ENCODE measurements around the gene GGT6.
A peak's percentile ranks its signal among the peaks of the same experiment; 100 is the strongest.

GGT6 gene

DNA sequence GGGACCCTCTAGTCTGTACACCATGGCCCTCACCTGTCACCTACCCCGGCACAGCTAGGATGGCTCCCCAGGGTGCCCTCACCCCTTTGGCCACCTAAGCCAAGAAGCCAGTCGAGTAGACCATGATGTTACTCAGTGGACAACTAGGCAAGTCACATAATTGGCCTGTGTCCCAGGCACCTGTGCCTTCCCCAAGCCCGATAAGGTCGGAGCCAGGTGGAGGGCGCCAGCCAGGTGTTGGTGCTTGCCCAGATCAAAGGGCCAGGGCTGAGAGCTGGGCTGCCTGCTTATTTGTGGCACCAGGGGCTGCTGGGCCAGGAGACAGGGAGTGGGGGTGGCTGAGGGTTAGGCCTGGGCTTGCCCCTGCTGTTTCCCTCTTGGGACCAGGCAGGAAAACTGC lies 44.9 kb downstream of the GGT6 start:
- Histone ChIP-seq H3K9me3 (ENCODE audit: insufficient read depth, low read depth, low read length) (no peaks in the 10 kb centered on the region), H3K27me3 (ENCODE audit: insufficient read depth, low read length) (no peaks in the 10 kb centered on the region), H3K36me3 (ENCODE audit: insufficient read depth, low read length) (no peaks in the 10 kb centered on the region), H3K27ac (ENCODE audit: low read depth, low read length) (no peak overlapping the region), H3K9ac (ENCODE audit: low read depth, low read length) (no peak overlapping the region), H3K4me1 (ENCODE audit: insufficient read depth, low read length) (peaks cover 7% of the 10 kb centered on the region; the same call in 1 of the 2 replicates), H3K4me3 (ENCODE audit: low read length) (no peak overlapping the region)
- WGBS, result 89% methylated on average over 5 of the region's 5 CpGs

DNA sequence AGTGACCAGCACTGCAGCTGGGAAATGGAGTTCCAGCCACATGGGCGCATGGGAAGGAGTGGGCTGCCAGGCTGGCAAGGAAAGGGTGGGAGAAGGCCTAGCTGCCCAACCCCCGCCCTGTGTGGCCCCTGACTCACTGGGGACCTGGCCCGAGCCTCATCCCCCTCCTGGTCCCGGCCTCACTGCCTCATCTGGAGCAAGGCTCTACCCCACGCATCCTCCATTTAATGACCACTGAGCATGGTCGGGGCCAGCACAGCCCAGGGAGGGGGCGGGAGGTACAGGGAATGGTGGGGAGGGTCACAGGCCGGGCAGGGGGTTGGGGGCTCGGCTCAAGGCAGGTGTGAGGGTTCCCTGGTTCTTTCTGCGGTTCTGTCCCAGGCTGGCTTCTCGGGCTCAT lies 45.6 kb downstream of the GGT6 start:
- H3K9me3 ChIP-seq (ENCODE audit: insufficient read depth, low read depth, low read length), result no peaks in the 10 kb centered on the region
- no peak overlapping the region for H3K27ac ChIP-seq (ENCODE audit: low read depth, low read length)
- peaks cover 7% of the 10 kb centered on the region; the same call in 1 of the 2 replicates for H3K4me1 ChIP-seq (ENCODE audit: insufficient read depth, low read length)
- no peak overlapping the region for H3K9ac ChIP-seq (ENCODE audit: low read depth, low read length)
- no peaks in the 10 kb centered on the region for H3K27me3 ChIP-seq (ENCODE audit: insufficient read depth, low read length)
- H3K4me3 ChIP-seq (ENCODE audit: low read length), result no peak overlapping the region
- 86% methylated on average over 11 of the region's 11 CpGs for WGBS
- H3K36me3 ChIP-seq (ENCODE audit: insufficient read depth, low read length), result no peaks in the 10 kb centered on the region

DNA sequence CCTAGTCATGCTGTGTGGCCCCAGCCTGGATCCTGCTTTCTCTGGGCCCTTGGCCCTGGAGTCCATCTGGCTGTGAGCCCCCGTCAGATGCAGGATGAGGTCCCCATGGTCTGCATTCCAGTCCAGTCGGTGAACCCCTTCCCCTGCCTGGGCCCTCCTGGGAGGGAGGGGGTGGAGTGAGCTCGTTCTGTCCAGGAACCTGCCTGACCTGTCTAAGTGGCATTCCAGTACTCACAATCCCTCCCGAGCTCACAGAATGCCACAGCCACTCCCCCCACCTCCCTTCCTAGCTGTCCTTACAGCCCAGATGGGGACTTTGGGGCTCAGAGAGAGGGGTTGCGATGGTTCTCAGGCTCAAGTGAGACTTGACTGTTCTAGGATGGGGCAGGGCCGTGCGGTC lies 46.2 kb downstream of the GGT6 start:
- Histone ChIP-seq H3K27me3 (ENCODE audit: insufficient read depth, low read length) (no peaks in the 10 kb centered on the region), H3K9me3 (ENCODE audit: insufficient read depth, low read depth, low read length) (no peaks in the 10 kb centered on the region), H3K36me3 (ENCODE audit: insufficient read depth, low read length) (no peaks in the 10 kb centered on the region), H3K27ac (ENCODE audit: low read depth, low read length) (peak overlapping the region; percentile 48; the same call in 1 of the 2 replicates), H3K9ac (ENCODE audit: low read depth, low read length) (0 out of 2 replicates have a peak overlapping the region, but pooled peaks have one; percentile 27), H3K4me1 (ENCODE audit: insufficient read depth, low read length) (peaks cover 7% of the 10 kb centered on the region; the same call in 1 of the 2 replicates), H3K4me3 (ENCODE audit: low read length) (no peak overlapping the region)
- WGBS, result 85% methylated on average over 6 of the region's 7 CpGs

DNA sequence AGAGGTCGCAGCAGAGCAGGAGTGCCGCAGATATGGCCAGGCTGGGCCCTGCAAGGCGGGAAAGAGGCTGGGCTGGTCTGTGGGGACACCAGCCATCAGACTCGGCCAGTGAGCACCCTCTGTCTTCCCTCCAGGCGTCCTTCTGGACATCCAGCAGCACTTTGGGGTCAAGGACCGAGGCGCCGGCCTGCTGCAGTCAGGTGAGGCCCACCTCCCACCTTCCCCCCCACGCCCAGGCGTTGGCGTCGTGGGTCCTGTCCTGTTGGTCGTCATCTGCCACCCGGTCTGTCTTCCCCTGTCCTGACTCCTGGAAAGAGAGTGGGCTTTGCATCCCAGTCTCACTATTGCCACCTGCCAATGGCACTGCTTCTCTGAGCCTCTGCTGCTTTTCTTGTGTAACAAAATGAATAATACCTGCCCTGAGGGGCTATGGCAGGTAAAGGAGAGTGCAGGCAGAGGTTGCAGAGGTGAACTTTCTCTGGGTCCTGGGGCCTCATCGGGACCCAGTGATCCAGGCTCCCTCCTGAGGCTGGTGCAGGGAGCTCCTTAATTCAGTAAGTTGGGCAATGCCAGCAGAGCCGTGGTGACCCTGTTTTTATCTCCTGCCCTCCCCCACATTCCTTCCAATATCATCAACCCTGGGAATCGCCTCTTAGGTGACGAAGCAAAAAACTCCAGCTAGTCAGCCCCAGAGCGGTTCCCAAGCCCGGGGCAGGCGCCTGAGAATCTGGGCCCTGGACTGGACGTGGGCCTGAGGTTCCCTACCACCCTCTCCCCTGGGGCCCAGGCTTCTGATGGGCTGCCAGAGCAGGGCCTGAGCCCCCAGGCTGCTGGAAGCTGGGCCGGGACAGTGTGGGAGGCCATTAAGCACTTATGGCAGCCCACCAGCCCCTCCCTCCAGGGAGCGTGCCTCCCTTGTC lies 47.0 kb downstream of the GGT6 start:
- no peaks in the 10 kb centered on the region for H3K36me3 ChIP-seq (ENCODE audit: insufficient read depth, low read length)
- H3K4me3 ChIP-seq (ENCODE audit: low read length), result no peak overlapping the region
- H3K9me3 ChIP-seq (ENCODE audit: insufficient read depth, low read depth, low read length), result no peaks in the 10 kb centered on the region
- H3K27me3 ChIP-seq (ENCODE audit: insufficient read depth, low read length), result no peaks in the 10 kb centered on the region
- peaks cover 7% of the 10 kb centered on the region; the same call in 1 of the 2 replicates for H3K4me1 ChIP-seq (ENCODE audit: insufficient read depth, low read length)
- 0 out of 2 replicates have a peak overlapping the region, but pooled peaks have one; percentile 27 for H3K9ac ChIP-seq (ENCODE audit: low read depth, low read length)
- H3K27ac ChIP-seq (ENCODE audit: low read depth, low read length), result peak overlapping the region; percentile 48; the same call in 1 of the 2 replicates
- WGBS, result 91% methylated on average over 24 of the region's 24 CpGs

DNA sequence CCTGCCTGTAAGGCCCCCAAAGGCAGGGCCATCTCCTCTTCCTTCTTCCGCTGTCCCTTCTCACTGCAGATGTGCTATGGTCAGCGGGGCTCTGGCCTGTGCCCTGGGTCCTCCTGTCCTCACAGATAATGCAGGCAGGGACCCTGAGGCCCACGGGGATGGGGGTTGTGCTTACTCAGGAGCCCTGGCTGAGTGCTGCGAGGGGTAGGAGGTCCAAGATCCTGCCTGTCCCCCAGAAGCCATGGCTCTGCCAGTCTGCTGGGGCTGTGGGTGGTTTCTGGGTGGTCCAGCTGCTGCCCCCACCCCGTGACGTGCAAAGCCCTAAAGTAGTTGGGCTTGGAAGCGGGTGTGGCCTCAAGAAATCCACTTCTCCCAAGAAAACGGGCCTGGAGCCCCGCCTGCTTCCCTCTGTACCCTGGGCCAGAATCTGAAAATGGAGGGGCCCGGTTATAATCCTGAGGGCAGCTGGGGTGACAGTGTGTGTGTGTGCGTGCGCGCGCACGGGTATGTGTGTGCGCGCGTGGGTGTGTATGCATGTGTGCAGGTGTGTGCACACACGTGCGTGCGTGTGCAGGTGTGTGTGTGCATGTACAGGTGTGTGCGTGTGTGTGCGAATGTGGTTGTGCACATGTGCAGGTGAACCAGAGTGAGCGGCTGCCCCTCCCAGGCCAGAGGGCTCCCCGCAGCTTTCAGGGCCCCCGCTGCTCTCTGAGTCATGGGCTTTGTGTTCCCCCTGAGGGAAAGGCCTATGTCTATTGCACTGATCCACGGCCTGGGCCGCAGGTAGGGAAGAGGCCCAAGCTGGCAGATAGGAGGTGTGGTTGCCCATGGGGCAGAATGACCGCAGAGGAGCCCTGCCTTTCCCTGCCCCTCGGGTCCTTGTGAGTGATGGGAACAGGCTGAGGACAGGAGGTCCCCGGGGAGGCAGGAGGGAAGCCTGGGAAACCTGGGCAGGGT lies 47.9 kb downstream of the GGT6 start:
- no peak overlapping the region for H3K4me3 ChIP-seq (ENCODE audit: low read length)
- H3K4me1 ChIP-seq (ENCODE audit: insufficient read depth, low read length), result peaks cover 7% of the 10 kb centered on the region; the same call in 1 of the 2 replicates
- no peak overlapping the region for H3K9ac ChIP-seq (ENCODE audit: low read depth, low read length)
- no peaks in the 10 kb centered on the region for H3K27me3 ChIP-seq (ENCODE audit: insufficient read depth, low read length)
- H3K27ac ChIP-seq (ENCODE audit: low read depth, low read length), result no peak overlapping the region; the same call in 1 of the 2 replicates
- H3K9me3 ChIP-seq (ENCODE audit: insufficient read depth, low read depth, low read length), result no peaks in the 10 kb centered on the region
- WGBS, result 92% methylated on average over 31 of the region's 31 CpGs
- H3K36me3 ChIP-seq (ENCODE audit: insufficient read depth, low read length), result no peaks in the 10 kb centered on the region

DNA sequence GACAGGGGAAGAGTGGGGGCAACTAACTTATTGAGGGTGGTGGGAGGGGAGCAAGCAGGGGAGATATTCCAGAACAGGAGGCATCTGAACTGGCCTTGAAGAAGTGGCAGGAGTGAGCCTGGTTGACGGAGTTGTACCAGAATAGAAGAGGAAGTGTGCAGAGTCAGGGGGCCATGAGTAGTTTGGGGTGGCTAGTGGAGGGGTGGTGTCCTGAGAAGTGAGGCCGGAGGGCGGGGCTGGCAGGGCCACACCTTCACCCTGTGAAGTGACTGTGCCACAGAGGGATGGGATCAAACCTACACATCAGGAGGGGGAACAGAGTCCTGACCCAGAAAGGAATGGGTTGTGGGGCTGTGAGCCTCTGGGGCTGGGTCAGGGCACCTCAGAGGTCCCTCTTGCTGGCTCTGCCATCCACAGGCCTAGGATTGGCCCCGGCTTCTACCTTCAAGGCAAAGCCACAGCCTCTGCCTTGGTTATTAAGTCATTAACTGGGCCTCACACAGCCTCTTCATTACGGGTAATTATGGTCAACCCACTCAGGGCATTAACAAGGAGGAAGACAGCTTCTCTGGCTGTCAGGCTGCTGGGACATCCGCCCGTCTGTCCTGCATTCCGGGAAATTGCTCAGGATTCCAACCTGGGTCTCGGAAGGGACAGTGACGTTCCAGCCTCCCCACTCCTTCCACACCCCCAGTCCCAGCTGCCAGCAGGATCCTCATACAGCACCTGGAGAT lies 49.0 kb downstream of the GGT6 start:
- Histone ChIP-seq H3K4me1 (ENCODE audit: insufficient read depth, low read length) (peaks cover 7% of the 10 kb centered on the region; the same call in 1 of the 2 replicates), H3K4me3 (ENCODE audit: low read length) (no peak overlapping the region), H3K27me3 (ENCODE audit: insufficient read depth, low read length) (no peaks in the 10 kb centered on the region), H3K36me3 (ENCODE audit: insufficient read depth, low read length) (no peaks in the 10 kb centered on the region), H3K9ac (ENCODE audit: low read depth, low read length) (no peak overlapping the region), H3K9me3 (ENCODE audit: insufficient read depth, low read depth, low read length) (no peaks in the 10 kb centered on the region), H3K27ac (ENCODE audit: low read depth, low read length) (no peak overlapping the region)
- WGBS, result 93% methylated on average over 10 of the region's 10 CpGs

DNA sequence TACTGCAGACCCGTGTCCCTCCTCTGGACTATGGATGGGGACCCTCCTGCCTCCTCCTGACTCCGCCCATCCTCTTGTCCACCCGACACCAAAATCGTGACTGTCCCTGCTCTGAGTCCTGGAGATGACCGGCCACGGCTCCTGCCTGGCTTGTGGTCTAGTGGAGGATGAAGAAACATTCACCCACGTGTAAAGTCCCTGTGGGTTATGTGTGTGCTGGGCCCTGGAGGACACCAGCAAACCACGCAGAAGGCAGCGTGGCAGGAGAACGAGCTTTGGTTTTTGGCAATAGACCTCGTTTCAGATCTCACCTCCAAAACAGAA lies 49.8 kb downstream of the GGT6 start:
- no peak overlapping the region for H3K4me3 ChIP-seq (ENCODE audit: low read length)
- no peak overlapping the region for H3K9ac ChIP-seq (ENCODE audit: low read depth, low read length)
- peaks cover 7% of the 10 kb centered on the region; the same call in 1 of the 2 replicates for H3K4me1 ChIP-seq (ENCODE audit: insufficient read depth, low read length)
- H3K27ac ChIP-seq (ENCODE audit: low read depth, low read length), result no peak overlapping the region
- H3K36me3 ChIP-seq (ENCODE audit: insufficient read depth, low read length), result no peaks in the 10 kb centered on the region
- 95% methylated on average over 11 of the region's 11 CpGs for WGBS
- H3K9me3 ChIP-seq (ENCODE audit: insufficient read depth, low read depth, low read length), result no peaks in the 10 kb centered on the region
- H3K27me3 ChIP-seq (ENCODE audit: insufficient read depth, low read length), result no peaks in the 10 kb centered on the region

DNA sequence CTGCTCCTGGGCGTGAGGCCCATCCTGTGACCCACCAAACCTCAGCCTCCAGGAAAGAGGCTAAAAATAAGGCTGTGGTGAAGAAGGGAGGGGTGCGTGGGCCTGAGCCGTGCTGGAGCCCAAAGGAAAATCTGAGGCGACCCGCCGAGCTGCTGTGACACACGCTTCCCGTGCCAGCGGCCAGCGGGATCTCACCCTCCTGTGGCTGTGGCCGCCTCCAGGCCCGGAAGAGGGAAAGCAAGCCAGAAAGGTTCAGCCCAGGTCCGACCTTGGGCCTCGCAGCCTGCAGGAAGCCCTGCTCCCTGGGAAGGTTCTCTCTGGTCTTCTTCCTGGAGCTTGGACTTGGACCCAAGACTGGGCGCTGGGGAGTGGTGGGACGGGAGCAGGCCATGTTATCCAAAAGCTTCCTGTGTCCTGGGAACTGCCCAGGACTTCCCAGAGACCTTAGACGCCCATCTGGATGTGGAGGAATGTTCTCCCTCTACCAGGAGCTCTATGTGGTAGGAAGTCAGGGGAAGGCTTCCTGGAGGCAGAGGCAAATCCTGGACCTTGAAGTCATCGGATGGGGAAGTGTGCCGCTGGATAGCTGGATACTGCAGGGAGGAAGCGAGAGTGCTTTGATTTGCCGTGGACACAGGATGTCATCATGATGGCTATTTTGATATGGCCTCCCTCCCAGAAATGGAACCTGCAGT lies 50.3 kb downstream of the GGT6 start:
- WGBS, result 91% methylated on average over 21 of the region's 21 CpGs
- H3K9ac ChIP-seq (ENCODE audit: low read depth, low read length), result no peak overlapping the region
- no peaks in the 10 kb centered on the region for H3K27me3 ChIP-seq (ENCODE audit: insufficient read depth, low read length)
- H3K4me1 ChIP-seq (ENCODE audit: insufficient read depth, low read length), result peaks cover 7% of the 10 kb centered on the region; the same call in 1 of the 2 replicates
- H3K27ac ChIP-seq (ENCODE audit: low read depth, low read length), result no peak overlapping the region
- no peaks in the 10 kb centered on the region for H3K9me3 ChIP-seq (ENCODE audit: insufficient read depth, low read depth, low read length)
- no peak overlapping the region for H3K4me3 ChIP-seq (ENCODE audit: low read length)
- H3K36me3 ChIP-seq (ENCODE audit: insufficient read depth, low read length), result no peaks in the 10 kb centered on the region

DNA sequence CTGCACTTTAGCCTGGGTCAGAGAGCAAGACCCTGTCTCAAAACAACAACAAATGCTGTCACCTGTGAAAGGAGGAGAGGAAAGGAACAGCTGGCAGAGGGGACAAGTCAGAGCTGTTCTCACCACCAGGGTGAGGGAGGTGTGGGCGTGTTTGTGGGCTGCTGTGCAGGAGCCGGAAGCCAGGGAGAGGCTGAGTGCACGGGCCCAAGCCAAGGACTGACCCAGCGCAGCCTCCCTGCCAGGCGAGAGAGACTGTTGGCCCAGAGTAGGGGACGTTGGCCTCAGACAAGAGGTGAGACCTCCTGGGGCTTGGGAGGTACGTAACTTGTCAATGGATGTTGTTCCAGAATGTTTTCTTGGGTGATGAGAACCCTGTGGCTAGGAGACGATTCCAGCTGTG lies 51.0 kb downstream of the GGT6 start:
- Histone ChIP-seq H3K4me1 (ENCODE audit: insufficient read depth, low read length) (peaks cover 7% of the 10 kb centered on the region; the same call in 1 of the 2 replicates), H3K9ac (ENCODE audit: low read depth, low read length) (no peak overlapping the region), H3K36me3 (ENCODE audit: insufficient read depth, low read length) (no peaks in the 10 kb centered on the region), H3K27ac (ENCODE audit: low read depth, low read length) (no peak overlapping the region), H3K27me3 (ENCODE audit: insufficient read depth, low read length) (no peaks in the 10 kb centered on the region), H3K9me3 (ENCODE audit: insufficient read depth, low read depth, low read length) (no peaks in the 10 kb centered on the region), H3K4me3 (ENCODE audit: low read length) (no peak overlapping the region)
- WGBS, result 88% methylated on average over 8 of the region's 8 CpGs

DNA sequence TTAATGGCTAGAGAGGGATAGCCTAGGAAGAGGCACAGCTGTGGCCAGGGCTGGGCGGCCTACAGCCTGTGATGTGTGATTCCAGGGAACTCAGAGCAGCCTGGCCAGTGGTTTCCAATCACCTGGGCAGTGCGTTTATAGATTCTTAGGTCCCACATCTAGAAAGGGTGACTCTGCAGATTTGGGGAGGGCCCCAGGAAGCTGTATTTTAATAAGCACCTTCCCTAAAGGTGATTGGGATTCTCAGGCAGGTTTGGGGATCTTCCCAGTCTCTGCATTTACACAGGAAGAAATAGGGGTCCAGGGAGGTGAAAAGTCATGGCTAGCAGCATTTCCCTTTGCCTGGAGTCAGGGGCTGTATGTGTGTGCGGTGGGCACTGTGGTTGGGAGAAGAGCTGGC lies 52.2 kb downstream of the GGT6 start:
- Histone ChIP-seq H3K9ac (ENCODE audit: low read depth, low read length) (no peak overlapping the region), H3K27me3 (ENCODE audit: insufficient read depth, low read length) (no peaks in the 10 kb centered on the region), H3K36me3 (ENCODE audit: insufficient read depth, low read length) (no peaks in the 10 kb centered on the region), H3K9me3 (ENCODE audit: insufficient read depth, low read depth, low read length) (no peaks in the 10 kb centered on the region), H3K4me1 (ENCODE audit: insufficient read depth, low read length) (peaks cover under 1% of the 10 kb centered on the region; the same call in 1 of the 2 replicates), H3K4me3 (ENCODE audit: low read length) (no peak overlapping the region), H3K27ac (ENCODE audit: low read depth, low read length) (no peak overlapping the region)
- WGBS, result 94% methylated on average over 3 of the region's 3 CpGs
